Urinary bladder (tissue), 4 donors: Measurements from ENCODE around the gene NUP50. TPM values are rescaled to one million over a fixed set of nuclear protein-coding genes. Genes with fewer than 3 reads are reported as not detected.

ENCODE experiments used
- DNase-seq: peaks from one replicate; pipeline ENCODE4 v3.0.0-alpha.2; 2015; ENCODE audit errors: extremely low spot score
- H3K27ac ChIP-seq: one replicate; pipeline ENCODE4 v1.5.1; 2013; ENCODE audit warnings: low read depth, mild to moderate bottlenecking, moderate library complexity
- H3K36me3 ChIP-seq: one replicate; pipeline ENCODE4 v1.6.1; 2013; ENCODE audit warnings: mild to moderate bottlenecking, moderate library complexity; ENCODE audit not compliant: insufficient read depth
- H3K4me1 ChIP-seq: one replicate; pipeline ENCODE4 v1.6.1; 2013; ENCODE audit warnings: mild to moderate bottlenecking, moderate library complexity; ENCODE audit not compliant: insufficient read depth
- H3K4me3 ChIP-seq: one replicate; pipeline ENCODE4 v1.5.1; 2013; ENCODE audit warnings: low read depth, low read length
- WGBS: extraction: QIAGEN DNeasy Blood & Tissue Kit; methylation state at CpG from one replicate; pipeline ENCODE4 v1.1.7; 2013; 5-methylcytosine and 5-hydroxymethylcytosine counted together
- polyA plus RNA-seq: library from polyadenylated mRNA; stranded (reverse); fragments of 200-250 nt; gene quantifications from one replicate; pipeline ENCODE4 v1.2.3, GENCODE V29; 2013
- total RNA-seq: library from RNA; depleted of rRNA; stranded (reverse); fragments of >200 nt; gene quantifications from one replicate; pipeline ENCODE4 v1.2.3, GENCODE V29; 2014
- donor health status: healthy with polysubstance abuse.
- donor health status: healthy.

Gene NUP50
- total and polyA plus RNA-seq, 2 donors: 17.6 to 44.3 TPM

DNA sequence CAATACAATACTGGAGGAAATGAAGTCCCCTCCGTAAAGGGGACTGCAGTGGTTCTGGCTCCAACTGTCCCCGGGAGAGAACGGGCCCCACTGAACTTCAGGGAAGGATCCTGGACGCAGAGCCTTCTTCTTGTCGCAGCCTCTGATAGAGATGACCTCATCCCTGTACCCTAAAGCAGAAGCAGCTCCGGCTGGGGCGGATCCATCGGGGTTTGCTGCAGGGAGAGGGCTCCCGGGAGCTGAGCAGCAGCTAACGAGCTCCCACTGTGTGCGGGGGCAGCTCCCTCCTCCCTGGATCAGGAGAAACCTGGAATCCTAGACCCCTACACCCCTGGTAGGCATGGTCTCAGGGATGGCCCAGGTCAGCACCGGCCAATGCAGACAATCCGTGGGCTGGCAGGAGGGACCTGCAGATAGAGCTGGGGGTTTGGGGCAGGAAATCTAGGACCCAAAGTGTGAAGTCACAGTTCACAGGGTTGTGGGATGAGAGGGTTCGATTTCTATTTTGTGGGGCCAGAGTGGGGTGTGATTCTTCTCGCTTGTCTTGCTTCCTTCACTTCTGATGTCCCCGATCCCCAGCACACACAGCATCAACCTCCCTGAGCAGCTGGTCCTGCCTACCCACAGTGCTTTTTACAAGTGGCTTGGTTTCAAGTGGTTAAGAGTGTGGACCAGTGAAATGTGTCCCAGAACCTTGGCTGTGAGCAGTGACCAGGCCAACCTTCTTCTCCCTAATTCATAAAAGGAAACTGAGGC lies 64.1 kb downstream of the NUP50 start:
- H3K4me1 ChIP-seq: no peaks in the 10 kb centered on the region
- WGBS: 84% methylated on average over 16 of the region's 16 CpGs
- no peak for DNase-seq
- no peak overlapping the region for H3K27ac ChIP-seq
- H3K36me3 ChIP-seq: no peaks in the 10 kb centered on the region
- no peak overlapping the region for H3K4me3 ChIP-seq

- no peaks in the 10 kb centered on the region for H3K36me3 ChIP-seq
- H3K4me3 ChIP-seq: no peak overlapping the region
- DNase-seq: no peak
- no peak overlapping the region for H3K27ac ChIP-seq
- H3K4me1 ChIP-seq: no peaks in the 10 kb centered on the region
- WGBS: 95% methylated on average over 8 of the region's 8 CpGs
These were observed 64.7 kb downstream of the NUP50 start for GRCh38 chr22:45228401-45228754.

DNA sequence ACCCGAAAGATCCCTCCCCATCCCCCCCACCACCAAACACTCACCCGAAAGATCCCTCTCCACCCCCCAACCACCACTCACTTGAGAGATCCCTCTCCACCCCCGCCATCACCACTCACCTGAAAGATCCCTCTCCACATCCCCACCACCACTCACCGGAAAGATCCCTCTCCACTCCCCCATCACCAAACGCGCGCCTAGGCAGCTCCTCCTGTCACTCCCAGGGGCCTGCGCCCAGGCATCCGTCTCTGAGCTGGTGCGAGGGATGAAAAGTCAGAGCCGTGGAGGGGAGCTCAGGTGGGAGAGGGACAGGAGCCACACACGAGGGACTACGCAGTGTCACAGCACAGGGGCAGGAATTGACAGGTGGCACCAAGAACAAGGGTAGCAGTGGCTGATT lies 65.5 kb downstream of the NUP50 start:
- no peak overlapping the region for H3K4me3 ChIP-seq
- whole genome bisulfite sequencing: 81% methylated on average over 13 of the region's 13 CpGs
- H3K27ac ChIP-seq: no peak overlapping the region
- no peak for DNase-seq
- H3K4me1 ChIP-seq: no peaks in the 10 kb centered on the region
- no peaks in the 10 kb centered on the region for H3K36me3 ChIP-seq

- Histone ChIP-seq H3K4me1 (no peaks in the 10 kb centered on the region), H3K27ac (no peak overlapping the region), H3K36me3 (no peaks in the 10 kb centered on the region), H3K4me3 (no peak overlapping the region)
- 87% methylated on average over 16 of the region's 16 CpGs for WGBS
- DNase-seq: no peak
These were observed 66.4 kb downstream of the NUP50 start for GRCh38 chr22:45230026-45230721.

DNA sequence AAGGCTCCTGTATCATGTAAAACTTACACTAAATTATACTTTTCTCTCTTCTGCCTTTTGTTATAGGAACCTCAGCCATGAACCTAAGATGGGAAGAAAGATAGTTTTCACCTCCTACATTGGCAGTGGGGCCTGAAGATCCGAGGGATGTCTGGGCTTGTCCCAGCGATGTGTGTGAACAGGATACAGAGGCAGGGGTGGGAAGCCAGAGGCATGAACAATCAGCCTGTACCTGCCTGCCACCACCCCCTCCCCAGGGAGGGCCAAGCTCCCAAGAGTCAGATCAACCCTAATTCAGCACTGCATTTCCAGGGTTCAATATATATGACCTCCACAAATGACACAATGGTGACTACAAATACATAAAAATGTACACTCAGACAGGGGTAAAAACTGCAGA lies 67.6 kb downstream of the NUP50 start:
- WGBS: 83% methylated on average over 2 of the region's 2 CpGs
- H3K4me3 ChIP-seq: no peak overlapping the region
- no peak overlapping the region for H3K27ac ChIP-seq
- DNase-seq: no peak
- no peaks in the 10 kb centered on the region for H3K4me1 ChIP-seq
- no peaks in the 10 kb centered on the region for H3K36me3 ChIP-seq

GRCh38 chr22:45233386-45233785 lies 69.7 kb downstream of the NUP50 start:
- Histone ChIP-seq H3K4me1 (no peaks in the 10 kb centered on the region), H3K36me3 (no peaks in the 10 kb centered on the region), H3K4me3 (no peak overlapping the region), H3K27ac (no peak overlapping the region)
- DNase-seq: no peak
- 90% methylated on average over 10 of the region's 10 CpGs for WGBS

DNA sequence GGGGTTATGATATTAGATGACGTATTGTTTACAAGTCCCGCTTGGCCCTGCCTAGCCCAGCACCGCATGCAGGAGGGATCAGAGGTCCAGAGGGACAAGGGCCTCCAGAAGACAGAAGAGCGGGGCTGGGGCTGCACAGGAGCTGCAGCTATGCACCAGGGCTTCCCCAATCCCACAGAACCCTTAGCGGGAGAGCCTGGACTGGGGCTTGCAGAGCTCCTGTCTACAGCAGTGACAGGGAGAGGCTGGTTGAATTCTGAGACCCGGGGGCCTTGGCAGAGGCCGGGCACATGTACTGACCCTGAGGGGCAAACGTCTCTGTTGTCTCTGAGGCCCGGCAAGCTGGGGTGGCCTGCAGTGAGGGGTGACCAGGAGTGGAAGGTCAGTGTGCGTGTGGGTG lies 70.1 kb downstream of the NUP50 start:
- Histone ChIP-seq H3K4me3 (no peak overlapping the region), H3K4me1 (no peaks in the 10 kb centered on the region), H3K27ac (no peak overlapping the region), H3K36me3 (no peaks in the 10 kb centered on the region)
- DNase-seq: no peak
- 83% methylated on average over 10 of the region's 10 CpGs for whole genome bisulfite sequencing

GRCh38 chr22:45235101-45235777 lies 71.5 kb downstream of the NUP50 start:
- Histone ChIP-seq H3K27ac (no peak overlapping the region), H3K4me1 (no peaks in the 10 kb centered on the region)

GRCh38 chr22:45235851-45236342 lies 72.2 kb downstream of the NUP50 start:
- H3K4me1 ChIP-seq: no peaks in the 10 kb centered on the region
- H3K27ac ChIP-seq: no peak overlapping the region
- no peak for DNase-seq
- 92% methylated on average over 20 of the region's 20 CpGs for WGBS
- no peak overlapping the region for H3K4me3 ChIP-seq
- no peaks in the 10 kb centered on the region for H3K36me3 ChIP-seq

More at GRCh38 chr22:45235101-45235777, 71.5 kb downstream of the NUP50 start:
- 74% methylated on average over 23 of the region's 23 CpGs for WGBS
- DNase-seq: no peak
- H3K4me3 ChIP-seq: no peak overlapping the region
- no peaks in the 10 kb centered on the region for H3K36me3 ChIP-seq

GRCh38 chr22:45237065-45237990 lies 73.6 kb downstream of the NUP50 start:
- H3K4me1 ChIP-seq: no peaks in the 10 kb centered on the region
- WGBS: 94% methylated on average over 15 of the region's 15 CpGs

More at GRCh38 chr22:45237065-45237990, 73.6 kb downstream of the NUP50 start:
- DNase-seq: no peak
- no peak overlapping the region for H3K27ac ChIP-seq
- H3K36me3 ChIP-seq: no peaks in the 10 kb centered on the region
- no peak overlapping the region for H3K4me3 ChIP-seq
